Adrenal gland (tissue), 5 donors: Measurements from ENCODE around the gene TMEM61.

Experiments
- CTCF ChIP-seq, 6 experiments: fragments of 450-650 bp in 4 of 6; fragments of 200-600 bp in 2 of 6; sonication (generic) in 1 of 6; IDR thresholded peaks; 1 replicate in 5 of 6; 2 replicates in 1 of 6; pipeline versions ENCODE4 v1.5.1 to v1.8.0; 2016 to 2021; ENCODE audit warnings: antibody characterized with exemption in 6 of 6, mild to moderate bottlenecking in 2 of 6, moderate library complexity in 1 of 6
- POLR2A ChIP-seq, 2 donors: fragments of 450-650 bp; IDR thresholded peaks; one replicate each; pipeline ENCODE4 v1.6.1; 2017; ENCODE audit warnings: antibody characterized with exemption in 2 of 2, mild to moderate bottlenecking in 2 of 2, moderate library complexity in 1 of 2
- donor health status: DM: no; HTN: no; CAD: no.

- no peak for TF ChIP-seq POLR2A (IDR thresholded peaks at IDR 0.05)
- no peak for TF ChIP-seq CTCF (IDR thresholded peaks at IDR 0.05)
These were observed 12.7 kb downstream of the TMEM61 start for GRCh38 chr1:54993140-54993539.
